Stimulated activated naive CD4-positive, alpha-beta T cell treated with Interleukin-2 at 50 U/mL for 16 hours (primary cell): Measurements from ENCODE around the gene PRG2.

ENCODE experiments used
- DNase-seq: peaks from one replicate; lab custom pipeline; 2025; lab: John Stamatoyannopoulos, UW

The PRG2 gene

DNA sequence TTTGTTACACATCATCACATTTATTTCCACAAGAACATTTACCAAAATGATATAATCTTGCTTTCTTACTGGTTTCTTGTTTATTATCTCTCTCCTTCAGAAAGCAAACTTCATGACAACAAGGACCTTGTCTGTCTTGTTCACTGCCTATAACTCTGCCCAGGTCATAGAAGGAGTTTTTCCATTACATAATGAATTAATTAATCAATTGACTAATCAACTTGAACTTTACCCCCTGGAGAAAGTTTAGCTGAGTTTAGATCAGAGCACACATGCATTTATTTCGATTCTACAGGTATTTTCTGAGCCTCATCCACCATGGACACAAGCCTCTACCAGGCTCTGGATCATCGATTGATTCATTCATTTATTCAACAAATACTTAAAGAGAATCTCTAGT is 6.3 kb upstream of the PRG2 start:
- DNase-seq: no peak

DNA sequence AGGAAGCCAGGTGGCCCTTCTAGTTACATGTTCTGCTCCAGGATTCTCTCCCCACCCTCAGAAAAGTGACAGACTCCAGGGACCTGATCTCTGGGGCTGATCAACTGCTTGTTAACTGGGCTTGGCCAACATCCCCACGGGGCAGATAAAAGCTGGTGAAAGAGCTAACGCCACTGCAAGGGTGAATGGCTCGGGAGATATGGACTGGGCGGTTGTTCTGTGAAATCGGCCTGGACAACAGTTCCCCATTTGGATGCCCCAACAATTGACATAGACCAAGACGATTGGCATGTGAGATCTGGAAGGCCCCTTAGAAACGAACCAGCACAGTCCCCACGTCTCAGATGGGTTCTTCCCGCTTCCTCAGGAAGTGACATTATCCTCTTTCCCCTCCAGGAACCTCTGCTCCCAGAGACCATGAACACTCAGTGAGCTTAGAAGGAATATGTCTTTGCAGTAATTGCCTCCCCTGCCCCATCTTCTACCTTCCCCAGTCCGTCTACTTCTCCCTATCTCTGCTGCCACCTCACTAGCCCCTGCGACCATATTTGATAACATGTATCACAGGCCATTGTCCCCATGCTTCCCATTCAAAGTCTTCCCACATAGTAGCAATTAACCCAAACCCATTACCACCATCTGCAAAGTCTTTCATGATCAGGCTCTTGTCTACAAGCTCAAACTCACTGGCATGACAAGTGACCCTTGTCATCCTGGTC is 5.6 kb upstream of the PRG2 start:
- DNase-seq: no peak

DNA sequence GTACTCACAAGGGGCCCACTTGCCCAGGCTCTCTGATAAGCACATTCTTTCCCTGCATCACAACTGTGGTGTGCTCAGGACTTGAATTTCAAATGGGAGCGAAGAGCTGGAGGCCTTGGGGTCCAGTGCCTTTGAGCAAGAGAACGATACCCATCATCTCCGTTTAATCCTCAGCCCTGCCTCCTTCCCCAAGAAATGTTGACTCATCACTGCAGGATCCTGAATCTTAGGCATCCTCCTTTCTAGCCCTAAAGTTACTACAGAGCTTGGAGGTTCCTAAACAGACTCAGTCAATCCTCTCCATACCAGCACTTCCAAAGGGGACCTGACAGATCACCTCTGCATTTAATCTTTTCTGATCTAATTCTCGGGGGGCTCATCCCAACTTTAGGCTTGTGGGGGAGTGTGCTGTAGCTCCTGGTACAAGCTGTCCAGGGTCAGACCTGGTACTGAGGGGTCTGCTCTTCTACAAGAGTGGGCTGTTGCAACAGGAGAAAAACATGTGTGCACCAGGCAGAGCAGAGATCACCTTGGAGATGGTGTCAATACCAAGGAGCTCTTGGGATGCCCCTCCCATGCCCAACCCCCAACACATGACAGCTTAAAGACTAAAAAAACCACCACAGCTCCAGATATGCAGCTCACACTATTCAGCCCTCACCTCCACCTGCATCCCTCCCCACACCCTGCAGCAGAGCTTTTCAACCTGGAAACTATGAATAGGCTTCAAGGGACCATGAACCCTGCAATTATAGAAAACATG is 3.9 kb upstream of the PRG2 start:
- no peak for DNase-seq

GRCh38 chr11:57392763-57393105 is 2.3 kb upstream of the PRG2 start:
- no peak for DNase-seq

- DNase-seq: no peak
These were observed 1.8 kb upstream of the PRG2 start for GRCh38 chr11:57392066-57392762.

GRCh38 chr11:57391539-57391938 is 1.1 kb upstream of the PRG2 start:
- DNase-seq: no peak

GRCh38 chr11:57391111-57391510 is 661 bp upstream of the PRG2 start:
- no peak for DNase-seq

DNA sequence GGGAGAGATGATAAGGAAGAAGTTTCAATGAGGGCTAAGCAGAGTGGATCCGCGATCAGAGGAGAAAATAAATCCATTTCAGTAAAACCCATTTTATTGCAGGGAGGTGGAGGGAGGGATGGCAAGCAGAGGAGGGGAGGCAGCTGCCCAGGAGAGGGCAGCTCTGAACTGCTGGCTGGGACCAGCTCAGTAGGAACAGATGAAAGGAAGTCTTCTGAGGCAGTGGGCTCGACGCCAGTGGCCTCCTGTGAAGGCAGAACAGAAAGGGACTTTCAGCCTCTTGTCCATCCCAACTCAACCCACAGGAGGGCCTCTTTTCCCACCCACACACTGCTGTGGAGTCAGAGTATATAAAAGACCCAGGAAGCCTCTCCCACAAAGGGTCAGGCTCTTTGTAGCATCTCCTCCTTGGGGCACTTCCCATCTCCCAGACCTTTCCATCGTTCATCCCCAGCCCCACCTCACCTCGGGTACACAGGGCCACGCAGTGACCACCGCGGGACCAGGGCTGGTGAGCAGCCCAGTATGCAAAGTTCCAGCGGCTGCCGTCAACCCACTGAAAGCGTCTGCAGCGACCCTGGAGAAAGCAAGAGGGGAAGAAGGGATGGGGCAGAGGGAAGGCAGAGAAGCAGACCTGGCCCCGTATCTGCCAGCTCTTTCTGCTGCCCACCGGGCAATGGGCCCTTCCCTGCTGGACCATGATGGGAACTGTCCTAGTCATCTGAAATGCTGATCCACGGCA is 3.0 kb downstream of the PRG2 start:
- no peak for DNase-seq

DNA sequence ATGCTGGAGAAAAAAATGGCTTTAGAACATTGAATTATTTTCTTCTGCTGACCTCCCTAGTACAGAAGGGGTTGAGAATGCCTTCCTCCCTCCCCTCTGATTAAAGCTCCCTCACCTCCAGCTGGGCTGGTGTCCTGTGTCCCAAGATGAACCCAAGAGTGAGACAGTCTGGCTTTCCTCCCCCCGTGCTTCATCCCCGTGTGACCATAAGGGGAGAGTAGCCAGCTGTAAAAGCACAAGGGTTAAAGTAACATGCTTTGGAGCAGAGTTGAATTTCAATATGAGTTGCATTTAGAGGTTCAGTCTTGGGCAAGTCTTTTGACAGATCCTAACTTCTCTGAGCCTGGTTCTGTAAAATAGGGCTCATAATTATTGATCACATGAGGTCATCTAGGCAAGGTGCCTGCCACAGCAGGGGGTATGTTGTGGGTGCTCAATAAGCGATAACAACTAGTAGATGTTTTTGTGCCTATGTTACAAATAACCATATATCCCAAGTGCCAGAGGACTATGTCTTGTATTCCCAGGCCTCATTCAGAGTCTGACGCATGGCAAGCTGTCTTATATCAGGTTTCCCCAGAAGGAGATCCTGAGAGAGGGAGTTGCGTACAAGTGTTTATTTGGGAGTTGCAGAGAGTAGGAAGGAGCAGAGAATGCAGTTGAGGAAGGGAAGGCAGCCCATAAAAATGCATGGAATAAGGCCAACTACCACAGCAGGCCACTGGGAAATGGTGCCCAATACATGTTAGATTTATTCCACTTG is 4.1 kb downstream of the PRG2 start:
- no peak for DNase-seq

- DNase-seq: no peak
These were observed 9.5 kb downstream of the PRG2 start, which contains the start of gene PRG3 for GRCh38 chr11:57380975-57381374. Gene PRG3, minus strand, starts transcription at chr11:57381150. Its CDS starts 442 bp downstream, at chr11:57380708.

DNA sequence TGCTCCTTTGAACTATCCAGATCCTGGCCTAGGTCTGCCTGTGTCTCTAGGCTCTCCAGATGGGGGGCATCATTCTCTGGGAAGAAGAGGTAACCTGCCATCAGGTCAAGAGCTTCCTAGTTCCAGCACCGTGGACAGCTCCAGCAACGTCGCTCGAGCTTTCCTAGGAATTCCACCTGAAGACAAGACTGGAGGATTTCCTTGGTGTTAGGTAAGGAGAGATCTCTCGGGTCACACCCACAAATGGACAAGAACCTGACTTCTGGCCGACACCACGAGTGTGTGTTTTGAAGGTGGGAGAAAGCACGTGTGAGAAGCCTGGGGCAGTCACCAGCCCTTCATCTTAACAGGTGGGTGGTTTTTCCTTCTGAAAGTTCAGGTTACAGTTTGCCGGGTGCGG is 10.7 kb downstream of the PRG2 start:
- no peak for DNase-seq

GRCh38 chr11:57378186-57378585 is 12.3 kb downstream of the PRG2 start:
- no peak for DNase-seq

DNA sequence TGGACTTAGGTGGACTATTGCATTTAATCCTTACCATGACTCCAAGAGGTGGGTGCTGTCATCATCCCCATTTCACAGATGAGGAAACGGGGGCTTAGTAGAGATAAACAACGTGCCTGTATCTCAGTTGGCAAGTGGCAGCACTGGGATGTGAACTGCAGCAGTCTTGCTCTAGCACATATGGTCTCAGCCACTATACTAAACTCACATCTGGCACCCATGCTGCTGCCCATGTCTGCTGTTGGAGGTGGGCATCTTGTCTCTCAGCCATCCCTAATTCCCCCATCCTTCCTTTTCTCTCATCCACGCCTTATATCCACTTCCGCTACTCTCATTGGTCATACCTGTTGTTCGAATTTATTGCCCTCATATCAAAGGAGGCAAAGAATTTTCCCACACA is 13.3 kb downstream of the PRG2 start:
- DNase-seq: no peak

DNA sequence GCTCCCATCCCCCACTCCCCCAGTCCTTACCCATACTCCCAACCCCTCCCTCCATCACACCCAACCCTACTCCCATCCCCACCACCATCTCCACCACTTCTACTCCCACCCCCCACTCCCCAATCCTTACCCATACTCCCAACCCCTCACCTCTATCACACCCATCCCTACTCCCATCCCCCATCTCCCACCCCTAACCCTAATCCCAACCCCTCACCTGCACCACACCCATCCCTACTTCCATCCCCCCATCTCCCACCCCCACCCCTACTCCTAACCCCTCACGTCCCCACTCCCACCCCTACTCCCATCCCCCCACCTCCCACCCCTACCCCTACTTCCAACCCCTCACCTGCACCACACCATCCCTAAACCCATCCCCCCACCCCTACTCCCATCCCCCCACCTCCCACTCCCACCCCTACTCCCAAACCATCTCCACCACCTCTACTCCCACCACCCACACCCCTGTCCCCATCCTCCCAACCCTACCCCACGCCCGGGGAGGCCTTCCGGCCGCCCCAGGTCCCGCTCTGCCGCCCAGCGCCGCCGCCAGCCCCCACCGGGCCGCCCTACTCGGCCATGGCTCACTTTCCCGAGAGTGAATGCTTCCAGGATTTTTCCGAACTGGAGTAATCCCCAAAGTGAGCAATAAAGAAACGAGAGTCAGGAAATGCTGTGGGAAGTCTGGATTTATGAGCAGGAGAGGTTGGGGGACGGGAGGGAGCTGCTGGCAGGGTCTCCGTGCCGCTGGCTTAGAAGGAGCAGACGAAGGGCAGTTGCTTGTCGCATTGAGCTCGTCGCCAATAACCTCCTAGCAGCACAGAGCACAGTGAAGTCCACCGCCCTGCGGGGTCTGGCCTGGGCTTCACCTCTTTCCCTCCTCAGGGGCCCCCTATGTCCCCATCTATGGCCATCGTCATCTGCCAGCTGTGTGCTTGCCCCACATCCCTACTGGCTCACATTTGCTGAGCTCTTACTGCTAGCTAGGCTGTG is 14.1 kb downstream of the PRG2 start:
- DNase-seq: no peak

DNA sequence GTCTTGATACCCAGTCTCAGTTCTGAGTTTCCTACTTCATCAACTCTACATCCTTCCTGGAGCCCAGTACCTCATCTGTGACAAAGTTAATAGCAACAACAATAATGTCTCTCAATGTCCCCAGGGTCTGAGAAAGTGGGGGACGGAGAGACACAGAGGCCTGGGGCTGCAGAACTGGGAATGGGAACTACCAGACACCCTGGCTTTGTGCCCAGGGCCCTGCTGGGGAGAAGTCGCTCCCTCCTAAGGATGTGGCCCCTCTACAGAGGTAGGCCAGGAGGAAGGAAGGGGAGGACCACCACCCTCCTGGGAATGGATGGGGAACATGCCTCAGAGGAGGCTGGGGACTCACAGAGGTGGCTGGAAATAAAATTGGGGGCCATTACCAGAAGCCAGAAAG is 15.0 kb downstream of the PRG2 start:
- DNase-seq: no peak

- DNase-seq: no peak
These were observed 15.5 kb downstream of the PRG2 start for GRCh38 chr11:57374966-57375365.

- no peak for DNase-seq
These were observed 17.3 kb downstream of the PRG2 start for GRCh38 chr11:57373146-57373545.

GRCh38 chr11:57370941-57371340 is 19.5 kb downstream of the PRG2 start:
- DNase-seq: no peak

GRCh38 chr11:57370251-57370650 is 20.2 kb downstream of the PRG2 start:
- DNase-seq: no peak

DNA sequence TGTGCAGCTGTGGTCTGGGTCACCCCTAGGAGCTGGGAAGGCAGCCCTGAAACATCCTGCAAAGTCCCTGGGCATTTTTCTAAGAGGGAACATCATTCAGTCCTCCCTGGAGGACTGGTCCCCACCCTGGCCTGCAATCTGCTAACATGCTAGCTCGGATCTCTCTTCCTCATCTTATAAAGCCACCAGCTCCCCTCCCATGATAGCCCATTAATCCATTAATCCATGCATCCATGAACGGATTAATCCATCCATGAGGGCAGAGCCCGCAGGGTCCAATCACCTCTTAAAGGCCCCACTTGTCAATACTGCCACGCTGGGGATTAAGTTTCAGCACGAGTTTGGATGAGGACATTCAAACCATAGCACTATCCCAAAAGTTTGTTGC is 21.6 kb downstream of the PRG2 start:
- no peak for DNase-seq
